Neural cell (in vitro differentiated cells): ENCODE measurements around the gene PAXIP1. TPM values are rescaled to one million over a fixed set of nuclear protein-coding genes. Genes with fewer than 3 reads are reported as not detected.

Source experiments
- H2AFZ ChIP-seq: fragments of 200-600, 300-800 bp; sonication (generic), shearing (Covaris generic); 2 replicates; pipeline ENCODE4 v1.6.0; 2014; ENCODE audit warnings: low read depth, mild to moderate bottlenecking, antibody characterized with exemption, low read length, moderate library complexity
- H3F3A ChIP-seq: fragments of 200-600 bp; shearing (Covaris generic); 2 replicates; pipeline ENCODE4 v1.6.1; 2016; ENCODE audit warnings: mild to moderate bottlenecking, moderate library complexity, mixed read lengths, antibody characterized with exemption, low read length; ENCODE audit not compliant: insufficient read depth, poor library complexity, severe bottlenecking
- H3K27ac ChIP-seq: fragments of 200-600, 300-800 bp; sonication (generic), shearing (Covaris generic); 2 replicates; pipeline ENCODE4 v1.5.1; 2014; ENCODE audit warnings: mild to moderate bottlenecking, low read length, moderate library complexity
- H3K27me3 ChIP-seq: fragments of 300-800, 200-600 bp; sonication (generic), shearing (Covaris generic); 2 replicates; pipeline ENCODE4 v1.6.0; 2014; ENCODE audit warnings: mild to moderate bottlenecking, low read depth, low read length, moderate library complexity; ENCODE audit not compliant: insufficient read depth
- H3K36me3 ChIP-seq: fragments of 300-800, 200-600 bp; sonication (generic), shearing (Covaris generic); 2 replicates; pipeline ENCODE4 v1.5.1; 2014; ENCODE audit warnings: mild to moderate bottlenecking, antibody characterized with exemption, low read length, moderate library complexity; ENCODE audit not compliant: insufficient read depth
- H3K4me2 ChIP-seq: fragments of 300-800, 200-600 bp; sonication (generic), shearing (Covaris generic); 2 replicates; pipeline ENCODE4 v1.6.0; 2014; ENCODE audit warnings: mild to moderate bottlenecking, low read length
- H3K4me3 ChIP-seq: fragments of 300-800, 200-600 bp; sonication (generic), shearing (Covaris generic); 2 replicates; pipeline ENCODE4 v1.5.1; 2014; ENCODE audit warnings: mild to moderate bottlenecking, low read length, moderate library complexity
- H3K79me2 ChIP-seq: fragments of 200-600 bp; shearing (Covaris generic); replicated peaks from 2 replicates; pipeline ENCODE4 v1.6.0; 2014; ENCODE audit warnings: mild to moderate bottlenecking, low read length, moderate library complexity; ENCODE audit not compliant: insufficient read depth
- H3K9ac ChIP-seq: fragments of 300-800, 200-600 bp; sonication (generic), shearing (Covaris generic); 2 replicates; pipeline ENCODE4 v1.6.1; 2016; ENCODE audit warnings: mild to moderate bottlenecking, low read length, mixed read lengths
- H3K9me2 ChIP-seq: fragments of 200-600 bp; shearing (Covaris generic); 2 replicates; pipeline ENCODE4 v1.6.1; 2016; ENCODE audit warnings: mild to moderate bottlenecking, low read length, mixed read lengths; ENCODE audit not compliant: insufficient read depth
- H3K9me3 ChIP-seq: fragments of 200-600, 300-800 bp; sonication (generic), shearing (Covaris generic); 2 replicates; pipeline ENCODE4 v1.6.1; 2016; ENCODE audit warnings: mild to moderate bottlenecking, mixed run types, low read length, moderate library complexity, mixed read lengths
- H4K20me1 ChIP-seq: fragments of 200-600 bp; shearing (Covaris generic); 2 replicates; pipeline ENCODE4 v1.6.1; 2016; ENCODE audit warnings: mild to moderate bottlenecking, mixed run types; ENCODE audit not compliant: insufficient read depth
- EP300 ChIP-seq: fragments of 450-650 bp; conservative IDR thresholded peaks from 2 replicates; pipeline ENCODE4 v1.6.1; 2014; ENCODE audit warnings: antibody characterized with exemption, mild to moderate bottlenecking, moderate library complexity; ENCODE audit not compliant: poor library complexity, severe bottlenecking
- EZH2 ChIP-seq: fragments of 200-600, 300-800 bp; shearing (Covaris generic), sonication (generic); IDR thresholded peaks from 2 replicates; pipeline ENCODE4 v1.6.1; 2014; ENCODE audit warnings: antibody characterized with exemption, low read length, borderline replicate concordance, mild to moderate bottlenecking; ENCODE audit not compliant: insufficient read depth, poor library complexity, severe bottlenecking
- MXI1 ChIP-seq: fragments of 450-650 bp; conservative IDR thresholded peaks from 2 replicates; pipeline ENCODE4 v1.6.1; 2014; ENCODE audit warnings: antibody characterized with exemption, mild to moderate bottlenecking; ENCODE audit not compliant: poor library complexity, severe bottlenecking
- POLR2AphosphoS5 ChIP-seq: IDR thresholded peaks from 2 replicates; pipeline ENCODE4 v1.6.1; 2012
- RAD21 ChIP-seq: fragments of 450-650 bp; conservative IDR thresholded peaks from 2 replicates; pipeline ENCODE4 v1.6.1; 2014; ENCODE audit warnings: antibody characterized with exemption, mild to moderate bottlenecking, moderate library complexity
- SMC3 ChIP-seq: fragments of 450-650 bp; conservative IDR thresholded peaks from 2 replicates; pipeline ENCODE4 v1.6.1; 2014; ENCODE audit warnings: antibody characterized with exemption, mild to moderate bottlenecking, moderate library complexity; ENCODE audit not compliant: poor library complexity
- TAF1 ChIP-seq: IDR thresholded peaks from 2 replicates; pipeline ENCODE4 v1.6.1; 2012; ENCODE audit warnings: low read depth
- polyA plus RNA-seq: library from polyadenylated mRNA; depleted of rRNA; stranded (reverse); fragments of >200 nt; gene quantifications from 2 replicates; pipeline ENCODE4 v1.2.3, GENCODE V29; 2014
- TF ChIP-seq, protein P1 (sequence below): IDR thresholded peaks from 2 replicates; pipeline ENCODE4 v1.6.1; 2012; ENCODE audit warnings: borderline replicate concordance
- TF ChIP-seq, protein P2 (sequence below): fragments of 450-650 bp; IDR thresholded peaks from 2 replicates; pipeline ENCODE4 v1.5.1; 2014; ENCODE audit warnings: antibody characterized with exemption, mild to moderate bottlenecking, moderate library complexity; ENCODE audit not compliant: poor library complexity, severe bottlenecking

Gene PAXIP1
- polyA plus RNA-seq, 1 donor from 2014 or later = 14.4 TPM

DNA sequence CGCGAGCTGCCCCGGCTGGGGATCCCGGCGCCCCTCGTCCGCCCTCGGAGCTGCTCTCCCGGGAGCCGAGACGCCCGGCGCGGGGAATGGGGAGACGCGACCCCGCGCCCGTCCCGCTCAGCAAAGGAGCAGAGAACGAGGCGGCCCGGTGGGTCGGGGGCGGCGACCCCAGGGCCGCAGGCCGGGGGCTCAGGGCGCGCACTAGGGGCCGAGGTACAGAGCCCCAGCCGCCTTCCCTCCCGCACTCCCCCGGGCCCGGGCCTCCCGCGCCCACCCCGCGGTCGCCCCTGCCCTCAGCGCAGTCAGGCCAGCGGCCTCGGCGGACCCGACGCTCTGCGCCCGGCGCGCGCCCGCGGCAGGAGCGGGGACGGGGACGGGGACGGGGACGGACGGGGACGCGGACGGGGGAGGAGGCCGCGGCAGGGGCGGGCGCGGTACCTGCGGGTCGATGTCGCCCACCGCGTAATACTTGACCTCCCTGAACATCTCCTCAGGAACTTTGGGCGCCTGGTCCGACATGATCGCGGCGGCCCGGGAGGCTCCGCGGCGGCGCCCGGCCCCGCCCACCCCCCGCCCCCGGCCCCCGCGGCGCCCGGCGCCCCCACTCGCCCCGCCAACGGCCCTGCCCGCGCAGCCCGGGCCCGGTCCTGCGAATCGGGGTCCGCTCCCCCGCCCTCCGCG lies 373 bp downstream of the PAXIP1 start:
- Histone ChIP-seq H3K4me3 (peak overlapping the region; percentile 72), H3K9ac (peak overlapping the region; percentile 75), H3F3A (no peaks in the 10 kb centered on the region), H3K79me2 (peaks cover 21% of the 10 kb centered on the region), H3K4me2 (no peak overlapping the region), H4K20me1 (no peaks in the 10 kb centered on the region), H3K36me3 (no peaks in the 10 kb centered on the region), H3K27ac (no peak overlapping the region), H3K9me2 (no peaks in the 10 kb centered on the region), H3K27me3 (no peaks in the 10 kb centered on the region), H3K9me3 (no peaks in the 10 kb centered on the region), H2AFZ (no peak overlapping the region)
- TF ChIP-seq SMC3 (peak; percentile 54), POLR2AphosphoS5 (no peak), EZH2 (no peak), RAD21 (peak; percentile 46), MXI1 (peak; percentile 77)

GRCh38 chr7:155001756-155002410 lies 1.0 kb downstream of the PAXIP1 start:
- peaks cover 2% of the 10 kb centered on the region for H3K36me3 ChIP-seq
- H3K27me3 ChIP-seq = no peaks in the 10 kb centered on the region
- no peaks in the 10 kb centered on the region for H3K9me2 ChIP-seq
- peaks cover 21% of the 10 kb centered on the region for H3K79me2 ChIP-seq
- H3K4me3 ChIP-seq = peak overlapping the region; percentile 72
- no peaks in the 10 kb centered on the region for H3K9me3 ChIP-seq
- peak overlapping the region; percentile 75 for H3K9ac ChIP-seq
- no peak overlapping the region for H2AFZ ChIP-seq
- no peaks in the 10 kb centered on the region for H4K20me1 ChIP-seq
- H3K4me2 ChIP-seq = peak overlapping the region; percentile 80
- no peaks in the 10 kb centered on the region for H3F3A ChIP-seq
- H3K27ac ChIP-seq = peak overlapping the region; percentile 24
- TF ChIP-seq EZH2 (no peak), EP300 (no peak), TAF1 (no peak), RAD21 (no peak), MXI1 (no peak), SMC3 (no peak)
- TF ChIP-seq, protein P1, sequence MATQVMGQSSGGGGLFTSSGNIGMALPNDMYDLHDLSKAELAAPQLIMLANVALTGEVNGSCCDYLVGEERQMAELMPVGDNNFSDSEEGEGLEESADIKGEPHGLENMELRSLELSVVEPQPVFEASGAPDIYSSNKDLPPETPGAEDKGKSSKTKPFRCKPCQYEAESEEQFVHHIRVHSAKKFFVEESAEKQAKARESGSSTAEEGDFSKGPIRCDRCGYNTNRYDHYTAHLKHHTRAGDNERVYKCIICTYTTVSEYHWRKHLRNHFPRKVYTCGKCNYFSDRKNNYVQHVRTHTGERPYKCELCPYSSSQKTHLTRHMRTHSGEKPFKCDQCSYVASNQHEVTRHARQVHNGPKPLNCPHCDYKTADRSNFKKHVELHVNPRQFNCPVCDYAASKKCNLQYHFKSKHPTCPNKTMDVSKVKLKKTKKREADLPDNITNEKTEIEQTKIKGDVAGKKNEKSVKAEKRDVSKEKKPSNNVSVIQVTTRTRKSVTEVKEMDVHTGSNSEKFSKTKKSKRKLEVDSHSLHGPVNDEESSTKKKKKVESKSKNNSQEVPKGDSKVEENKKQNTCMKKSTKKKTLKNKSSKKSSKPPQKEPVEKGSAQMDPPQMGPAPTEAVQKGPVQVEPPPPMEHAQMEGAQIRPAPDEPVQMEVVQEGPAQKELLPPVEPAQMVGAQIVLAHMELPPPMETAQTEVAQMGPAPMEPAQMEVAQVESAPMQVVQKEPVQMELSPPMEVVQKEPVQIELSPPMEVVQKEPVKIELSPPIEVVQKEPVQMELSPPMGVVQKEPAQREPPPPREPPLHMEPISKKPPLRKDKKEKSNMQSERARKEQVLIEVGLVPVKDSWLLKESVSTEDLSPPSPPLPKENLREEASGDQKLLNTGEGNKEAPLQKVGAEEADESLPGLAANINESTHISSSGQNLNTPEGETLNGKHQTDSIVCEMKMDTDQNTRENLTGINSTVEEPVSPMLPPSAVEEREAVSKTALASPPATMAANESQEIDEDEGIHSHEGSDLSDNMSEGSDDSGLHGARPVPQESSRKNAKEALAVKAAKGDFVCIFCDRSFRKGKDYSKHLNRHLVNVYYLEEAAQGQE = no peak
- TF ChIP-seq, protein P2, sequence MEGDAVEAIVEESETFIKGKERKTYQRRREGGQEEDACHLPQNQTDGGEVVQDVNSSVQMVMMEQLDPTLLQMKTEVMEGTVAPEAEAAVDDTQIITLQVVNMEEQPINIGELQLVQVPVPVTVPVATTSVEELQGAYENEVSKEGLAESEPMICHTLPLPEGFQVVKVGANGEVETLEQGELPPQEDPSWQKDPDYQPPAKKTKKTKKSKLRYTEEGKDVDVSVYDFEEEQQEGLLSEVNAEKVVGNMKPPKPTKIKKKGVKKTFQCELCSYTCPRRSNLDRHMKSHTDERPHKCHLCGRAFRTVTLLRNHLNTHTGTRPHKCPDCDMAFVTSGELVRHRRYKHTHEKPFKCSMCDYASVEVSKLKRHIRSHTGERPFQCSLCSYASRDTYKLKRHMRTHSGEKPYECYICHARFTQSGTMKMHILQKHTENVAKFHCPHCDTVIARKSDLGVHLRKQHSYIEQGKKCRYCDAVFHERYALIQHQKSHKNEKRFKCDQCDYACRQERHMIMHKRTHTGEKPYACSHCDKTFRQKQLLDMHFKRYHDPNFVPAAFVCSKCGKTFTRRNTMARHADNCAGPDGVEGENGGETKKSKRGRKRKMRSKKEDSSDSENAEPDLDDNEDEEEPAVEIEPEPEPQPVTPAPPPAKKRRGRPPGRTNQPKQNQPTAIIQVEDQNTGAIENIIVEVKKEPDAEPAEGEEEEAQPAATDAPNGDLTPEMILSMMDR = no peak
